G401.6 (cell line): Measurements from ENCODE around the gene TFAP2A.

Experiments used
- FAIRE-seq: peaks from 2 replicates; lab custom pipeline; 2012; peaks lifted over from hg19 to GRCh38; lab: Jason Lieb, UNC

TFAP2A gene

GRCh38 chr6:10382728-10383330 is 32.0 kb downstream of the TFAP2A start:
- FAIRE-seq = no peak

- no peak for FAIRE-seq
Observed at GRCh38 chr6:10382322-10382721, 32.6 kb downstream of the TFAP2A start.

GRCh38 chr6:10381830-10382208 is 33.1 kb downstream of the TFAP2A start:
- FAIRE-seq = no peak

- no peak for FAIRE-seq
Observed at GRCh38 chr6:10381133-10381829, 33.6 kb downstream of the TFAP2A start.

GRCh38 chr6:10375391-10375969 is 39.4 kb downstream of the TFAP2A start:
- no peak for FAIRE-seq

GRCh38 chr6:10373642-10374359 is 41.1 kb downstream of the TFAP2A start:
- peak; percentile 94 for FAIRE-seq

GRCh38 chr6:10369896-10370295 is 45.0 kb downstream of the TFAP2A start:
- no peak for FAIRE-seq

- no peak for FAIRE-seq
Observed at GRCh38 chr6:10368861-10369260, 46.0 kb downstream of the TFAP2A start.

GRCh38 chr6:10363911-10364310 is 51.0 kb downstream of the TFAP2A start:
- FAIRE-seq = no peak

GRCh38 chr6:10362300-10362699 is 52.6 kb downstream of the TFAP2A start:
- FAIRE-seq = no peak

- no peak for FAIRE-seq
Observed at GRCh38 chr6:10361428-10361827, 53.4 kb downstream of the TFAP2A start.

- no peak for FAIRE-seq
Observed at GRCh38 chr6:10359581-10359980, 55.3 kb downstream of the TFAP2A start.

- no peak for FAIRE-seq
Observed at GRCh38 chr6:10355115-10355702, 59.7 kb downstream of the TFAP2A start.

GRCh38 chr6:10351791-10352190 is 63.1 kb downstream of the TFAP2A start:
- no peak for FAIRE-seq

GRCh38 chr6:10350720-10351119 is 64.2 kb downstream of the TFAP2A start:
- no peak for FAIRE-seq

- FAIRE-seq = no peak
Observed at GRCh38 chr6:10347561-10348327, 67.1 kb downstream of the TFAP2A start.
